Loucy (cell line): ENCODE data around the gene PRR23E.

ENCODE experiments used
- EZH2phosphoT487 ChIP-seq: fragments of 200-600 bp; IDR thresholded peaks from 2 replicates; pipeline ENCODE4 v1.6.1; 2018; ENCODE audit warnings: antibody characterized with exemption, mild to moderate bottlenecking, moderate library complexity, borderline replicate concordance
- TF ChIP-seq, protein P1 (sequence below): fragments of 200-600 bp; sonication (generic); conservative IDR thresholded peaks from 2 replicates; pipeline ENCODE4 v1.5.1; 2014; ENCODE audit warnings: mild to moderate bottlenecking, antibody characterized with exemption, low read length

DNA sequence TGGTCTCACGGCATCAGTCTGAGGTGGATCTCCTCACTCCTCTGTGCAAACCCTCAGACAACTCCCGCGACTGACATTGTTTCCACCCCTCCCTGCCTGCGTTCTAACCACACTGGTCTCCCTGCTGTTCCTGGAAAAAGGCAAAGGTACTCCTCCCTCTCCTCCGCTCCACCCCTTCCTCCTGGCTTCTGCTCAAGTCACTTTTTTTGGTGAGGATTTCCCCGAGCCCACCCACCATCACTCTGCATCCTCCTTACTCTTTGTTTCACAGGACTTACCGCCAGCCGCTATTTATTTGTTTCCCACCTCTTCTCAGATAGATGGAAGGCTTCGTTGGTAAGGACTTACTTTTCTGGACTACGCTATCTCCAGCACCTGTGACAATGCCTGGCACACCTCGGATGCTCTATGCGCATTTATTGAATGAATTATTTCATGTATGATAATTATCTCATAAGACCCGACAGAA lies 25.6 kb downstream of the PRR23E start:
- TF ChIP-seq, protein P1, sequence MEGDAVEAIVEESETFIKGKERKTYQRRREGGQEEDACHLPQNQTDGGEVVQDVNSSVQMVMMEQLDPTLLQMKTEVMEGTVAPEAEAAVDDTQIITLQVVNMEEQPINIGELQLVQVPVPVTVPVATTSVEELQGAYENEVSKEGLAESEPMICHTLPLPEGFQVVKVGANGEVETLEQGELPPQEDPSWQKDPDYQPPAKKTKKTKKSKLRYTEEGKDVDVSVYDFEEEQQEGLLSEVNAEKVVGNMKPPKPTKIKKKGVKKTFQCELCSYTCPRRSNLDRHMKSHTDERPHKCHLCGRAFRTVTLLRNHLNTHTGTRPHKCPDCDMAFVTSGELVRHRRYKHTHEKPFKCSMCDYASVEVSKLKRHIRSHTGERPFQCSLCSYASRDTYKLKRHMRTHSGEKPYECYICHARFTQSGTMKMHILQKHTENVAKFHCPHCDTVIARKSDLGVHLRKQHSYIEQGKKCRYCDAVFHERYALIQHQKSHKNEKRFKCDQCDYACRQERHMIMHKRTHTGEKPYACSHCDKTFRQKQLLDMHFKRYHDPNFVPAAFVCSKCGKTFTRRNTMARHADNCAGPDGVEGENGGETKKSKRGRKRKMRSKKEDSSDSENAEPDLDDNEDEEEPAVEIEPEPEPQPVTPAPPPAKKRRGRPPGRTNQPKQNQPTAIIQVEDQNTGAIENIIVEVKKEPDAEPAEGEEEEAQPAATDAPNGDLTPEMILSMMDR = no peak
- TF ChIP-seq EZH2phosphoT487 = no peak
